ENCODE data around the gene RBM14.
"Not testable (repeated sequence)": the region's sequence is repeated elsewhere in the genome, so short reads cannot be mapped to it uniquely, and the experiment has no call there.

Gene RBM14

GRCh38 chr11:66593650-66594049 lies 22.8 kb upstream of the RBM14 start:
- intact Hi-C loops (cut with DNase I), result no loop called here
- no peak for DNase-seq

GRCh38 chr11:66595245-66595904 lies 21.1 kb upstream of the RBM14 start:
- DNase-seq, result peak in 16 of 42 donors; percentile 4 to 49 (median 20)
- intact Hi-C loops (cut with DNase I), result no loop called here

DNA sequence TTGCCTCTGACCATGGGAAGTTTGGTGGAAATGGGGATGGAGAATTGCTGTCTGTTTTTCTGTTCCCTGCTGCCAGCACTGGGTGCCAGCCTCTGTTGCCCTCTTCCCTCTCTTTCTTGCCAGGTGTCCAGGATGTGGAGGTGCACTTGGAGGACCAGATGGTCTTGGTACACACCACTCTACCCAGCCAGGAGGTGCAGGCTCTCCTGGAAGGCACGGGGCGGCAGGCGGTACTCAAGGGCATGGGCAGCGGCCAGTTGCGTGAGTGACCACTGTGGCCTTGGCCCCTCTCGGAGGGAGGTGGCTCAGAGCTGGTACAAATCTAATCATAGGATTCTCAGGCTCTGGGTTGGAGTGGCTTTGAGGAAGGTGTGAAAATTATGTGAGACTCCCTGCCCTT lies 17.4 kb upstream of the RBM14 start:
- DNase-seq, result no peak
- intact Hi-C loops (cut with DNase I), result no loop called here

- no peak for DNase-seq
- intact Hi-C loops (cut with DNase I), result no loop called here
Measured at GRCh38 chr11:66600219-66600618, 16.2 kb upstream of the RBM14 start.

DNA sequence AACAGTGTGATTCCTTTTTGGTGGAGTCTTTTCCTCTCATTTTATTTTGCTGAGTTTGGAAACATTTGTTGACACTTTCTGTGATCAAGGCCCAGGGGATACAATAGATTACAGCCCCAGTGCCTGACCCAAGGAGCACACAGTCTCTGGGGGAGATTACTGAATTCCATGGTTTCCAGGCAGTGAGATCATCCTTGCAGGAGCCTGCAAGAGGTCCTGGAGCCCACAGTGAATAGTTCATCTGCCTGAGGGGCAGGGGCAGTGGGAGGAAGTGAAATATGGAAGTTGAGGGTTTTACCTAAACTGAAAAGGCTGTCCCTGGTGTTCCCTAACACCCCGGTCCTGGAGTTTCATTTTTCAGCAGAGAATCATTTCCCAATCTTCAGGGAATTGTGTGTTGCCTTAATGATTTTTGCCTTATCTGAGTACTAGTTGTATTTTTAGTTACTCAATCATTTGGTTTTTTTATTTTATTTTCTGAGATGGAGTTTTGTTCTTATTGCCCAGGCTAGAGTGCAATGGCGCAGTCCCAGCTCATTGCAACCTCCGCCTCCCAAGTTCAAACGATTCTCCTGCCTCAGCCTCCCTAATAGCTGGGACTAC lies 15.7 kb upstream of the RBM14 start:
- no peak for DNase-seq
- intact Hi-C loops (cut with DNase I), result no loop called here

- DNase-seq, result no peak
- intact Hi-C loops (cut with DNase I), result no loop called here
Measured at GRCh38 chr11:66603072-66603471, 13.4 kb upstream of the RBM14 start.

DNA sequence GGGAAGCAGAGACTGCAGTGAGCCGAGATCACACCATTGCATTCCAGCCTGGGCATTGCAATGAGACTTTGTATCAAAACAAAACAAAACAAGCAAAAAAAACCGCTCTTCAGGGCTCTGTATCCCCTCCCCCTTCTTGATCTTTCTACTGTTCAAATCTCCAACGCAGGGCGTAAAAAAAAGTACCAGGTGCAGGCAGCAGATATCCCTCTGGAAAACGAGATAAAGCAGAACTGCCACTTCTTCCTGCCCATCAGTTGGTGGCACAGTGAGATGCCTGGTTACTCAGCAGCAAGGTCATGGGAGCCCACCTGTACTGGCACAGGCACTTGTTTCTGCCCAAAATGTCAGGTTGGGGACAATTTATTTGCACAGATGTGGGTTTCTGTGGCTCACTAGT lies 12.3 kb upstream of the RBM14 start:
- intact Hi-C loops (cut with DNase I), result no loop called here
- DNase-seq, result no peak

DNA sequence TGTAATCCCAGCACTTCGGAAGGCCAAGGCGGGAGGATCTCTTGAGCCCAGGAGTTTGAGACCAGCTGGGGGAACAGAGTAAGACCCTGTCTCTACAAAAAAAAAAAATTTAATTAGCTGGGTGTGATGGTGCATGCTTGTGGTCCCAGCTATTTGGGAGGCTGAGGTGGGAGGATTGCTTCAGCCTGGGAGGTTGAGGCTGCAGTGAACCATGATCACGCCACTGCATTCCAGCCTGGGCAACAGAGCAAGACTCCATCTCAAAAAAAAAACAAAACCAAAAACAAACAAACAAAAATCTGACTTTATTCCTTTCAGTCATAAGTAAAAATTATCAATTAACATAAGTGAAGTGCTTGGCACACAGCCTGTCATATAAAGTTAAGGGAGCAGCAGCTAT lies 9.8 kb upstream of the RBM14 start:
- intact Hi-C loops (cut with DNase I); DNase-seq: not testable (repeated sequence)

GRCh38 chr11:66607126-66607834 lies 9.2 kb upstream of the RBM14 start:
- DNase-seq, result peak in 37 of 42 donors; percentile 15 to 79 (median 44)
- intact Hi-C loops (cut with DNase I), result no loop called here

DNA sequence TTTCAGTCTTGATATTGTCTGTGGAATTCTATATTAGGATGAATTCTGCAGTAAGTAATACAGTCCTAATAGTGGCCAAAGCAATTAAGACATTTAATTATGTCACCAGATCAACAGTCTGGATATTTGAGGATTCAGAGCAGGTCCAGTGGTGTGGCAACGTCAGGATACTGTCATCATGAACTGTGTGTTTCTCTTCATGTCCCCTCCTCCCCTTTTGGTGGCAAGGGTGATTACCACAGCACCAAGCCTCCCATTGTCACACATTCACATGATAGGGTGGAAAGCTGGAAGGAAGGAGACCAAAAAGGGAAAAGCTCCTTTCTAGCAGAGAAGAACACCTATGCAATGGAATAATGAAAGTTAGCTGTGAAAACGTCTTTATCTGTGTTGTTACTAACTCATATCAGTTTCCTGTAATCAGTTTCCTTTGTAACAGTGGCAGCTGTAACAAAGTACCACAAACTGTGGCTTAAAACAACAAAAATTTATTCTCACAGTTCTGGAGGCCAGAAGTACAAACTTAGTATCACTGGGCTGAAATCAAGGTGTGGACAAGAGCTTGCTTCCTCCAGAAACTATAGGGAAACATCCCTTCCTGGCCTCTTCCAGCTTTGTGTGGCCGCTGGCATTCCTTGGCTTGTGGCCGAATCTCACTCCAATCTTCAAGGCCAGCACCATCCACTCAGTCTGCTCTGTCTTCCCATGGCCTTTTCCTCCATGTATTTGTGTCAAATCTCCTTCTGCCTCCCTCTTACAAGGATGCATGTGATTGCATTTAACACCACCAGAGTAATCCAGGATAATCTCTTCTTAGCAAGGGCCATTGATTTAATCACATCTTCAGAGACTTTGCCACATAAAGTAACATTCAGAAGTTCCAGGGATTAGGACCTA lies 6.5 kb upstream of the RBM14 start:
- no peak for DNase-seq
- intact Hi-C loops (cut with DNase I), result no loop called here

DNA sequence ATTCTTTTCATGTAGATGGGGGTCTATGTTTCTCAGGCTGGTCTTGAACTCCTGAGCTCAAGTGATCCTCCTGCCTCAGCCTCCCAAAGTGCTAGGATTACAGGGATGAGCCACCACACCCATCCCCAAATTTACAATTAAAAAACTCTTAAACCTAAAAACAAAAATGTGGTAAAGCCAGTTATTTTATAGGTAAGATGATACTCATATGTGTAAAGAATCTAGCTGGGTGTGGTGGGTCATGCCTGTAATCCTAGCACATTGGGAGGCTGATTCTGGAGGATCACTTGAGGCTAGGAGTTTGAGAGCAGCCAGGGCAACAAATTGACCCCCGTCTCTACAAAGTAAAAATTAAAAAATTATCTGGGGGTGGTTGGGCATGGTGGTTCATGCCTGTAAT lies 4.0 kb upstream of the RBM14 start:
- no peak for DNase-seq
- intact Hi-C loops (cut with DNase I), result no loop called here

DNA sequence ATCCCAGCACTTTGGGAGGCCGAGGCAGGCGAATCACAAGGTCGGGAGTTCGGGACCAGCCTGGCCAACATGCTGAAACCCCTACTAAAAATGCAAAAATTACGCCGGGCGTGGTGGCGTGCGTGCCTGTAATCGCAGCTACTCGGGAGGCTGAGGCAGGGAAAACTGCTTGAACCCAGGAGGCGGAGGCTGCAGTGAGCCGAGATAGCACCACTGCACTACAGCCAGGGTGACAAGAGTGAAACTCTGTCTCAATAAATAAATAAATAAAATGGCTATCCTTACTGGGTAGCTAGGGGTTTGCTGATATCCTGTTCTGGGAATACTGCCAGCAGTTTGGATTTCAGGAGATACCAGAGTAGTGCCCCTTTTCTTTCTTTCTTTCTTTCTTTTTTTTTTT lies 2.4 kb upstream of the RBM14 start:
- no peak for DNase-seq
- intact Hi-C loops (cut with DNase I), result no loop called here

DNA sequence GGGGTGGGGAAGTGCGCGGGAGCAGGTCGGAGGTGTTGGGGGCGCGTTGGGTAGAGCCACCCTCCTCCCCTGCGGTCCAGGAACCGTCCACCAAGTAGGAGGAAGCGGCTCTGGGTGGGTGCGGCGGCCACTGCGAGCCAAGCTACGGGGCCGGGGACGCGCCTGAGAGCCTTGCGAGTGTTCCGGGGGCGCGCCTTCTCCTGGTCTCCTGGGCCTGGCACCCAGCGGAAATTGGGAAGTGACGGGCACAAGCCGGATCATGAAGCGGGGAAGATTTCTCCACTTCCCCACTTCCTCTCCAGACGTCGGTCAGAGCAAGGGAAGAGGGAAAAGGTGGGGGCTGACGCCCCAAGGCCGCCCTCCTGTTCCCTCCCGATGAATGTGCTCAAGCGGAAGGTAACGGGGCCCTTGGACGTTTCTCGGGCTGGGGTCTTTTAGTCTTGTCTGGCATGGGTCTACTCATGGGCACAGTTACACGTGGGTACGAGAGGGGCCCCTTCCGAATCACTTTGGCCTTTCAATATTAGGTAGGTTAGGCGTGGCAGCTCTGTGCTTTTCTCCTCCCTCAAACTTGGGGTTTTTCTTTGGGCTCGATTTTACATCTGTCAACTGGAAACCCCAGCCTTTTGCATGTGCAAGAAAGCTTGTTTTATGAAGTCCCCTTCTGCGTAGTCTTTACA lies 865 bp downstream of the RBM14 start:
- intact Hi-C loops (cut with DNase I), result loop anchor here (2.0 kb wide), 1 partner anchor 22 kb away; the partner anchor contains the start of gene RBM4
- DNase-seq, result peak in 4 of 42 donors; percentile 30 to 59 (median 45)

DNA sequence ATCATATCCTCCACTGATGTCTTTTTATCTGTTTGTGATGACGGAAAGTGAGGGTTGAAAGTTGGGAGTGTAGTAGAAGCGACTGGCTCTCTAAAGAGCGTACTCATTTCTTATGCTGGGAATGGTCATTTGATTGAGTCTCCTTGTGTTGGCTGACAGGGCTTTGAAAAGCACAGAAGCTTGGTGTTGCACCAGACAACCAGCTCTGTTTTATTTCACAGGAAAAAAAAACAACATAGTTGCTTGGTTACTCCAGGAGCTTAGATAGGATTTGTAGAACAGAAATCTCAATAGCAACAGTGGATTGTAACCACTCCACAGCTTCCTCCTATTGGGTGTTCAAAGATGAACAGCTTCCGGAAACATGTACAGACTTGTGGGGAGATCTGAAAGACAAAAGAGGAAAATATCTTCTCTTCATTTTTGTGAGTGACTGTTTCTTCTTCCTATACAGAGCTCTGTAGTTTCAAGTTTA lies 2.7 kb downstream of the RBM14 start:
- no peak for DNase-seq
- intact Hi-C loops (cut with DNase I), result no loop called here

- intact Hi-C loops (cut with DNase I), result no loop called here
- DNase-seq, result no peak
Measured at GRCh38 chr11:66624450-66624849, 8.0 kb downstream of the RBM14 start.

DNA sequence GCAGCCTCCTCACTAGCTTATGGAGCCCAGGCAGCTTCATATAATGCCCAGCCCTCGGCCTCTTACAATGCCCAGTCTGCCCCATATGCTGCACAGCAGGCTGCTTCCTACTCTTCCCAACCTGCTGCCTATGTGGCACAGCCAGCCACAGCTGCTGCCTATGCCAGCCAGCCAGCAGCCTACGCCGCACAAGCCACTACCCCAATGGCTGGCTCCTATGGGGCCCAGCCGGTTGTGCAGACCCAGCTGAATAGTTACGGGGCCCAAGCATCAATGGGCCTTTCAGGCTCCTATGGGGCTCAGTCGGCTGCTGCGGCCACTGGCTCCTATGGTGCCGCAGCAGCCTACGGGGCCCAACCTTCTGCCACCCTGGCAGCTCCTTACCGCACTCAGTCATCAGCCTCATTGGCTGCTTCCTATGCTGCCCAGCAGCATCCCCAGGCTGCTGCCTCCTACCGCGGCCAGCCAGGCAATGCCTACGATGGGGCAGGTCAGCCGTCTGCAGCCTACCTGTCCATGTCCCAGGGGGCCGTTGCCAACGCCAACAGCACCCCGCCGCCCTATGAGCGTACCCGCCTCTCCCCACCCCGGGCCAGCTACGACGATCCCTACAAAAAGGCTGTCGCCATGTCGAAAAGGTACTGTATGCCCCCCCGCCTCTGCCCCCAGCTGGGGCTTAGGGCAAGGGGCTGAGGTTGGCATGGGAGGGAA lies 8.8 kb downstream of the RBM14 start:
- intact Hi-C loops (cut with DNase I), result no loop called here
- no peak for DNase-seq

GRCh38 chr11:66625752-66626149 lies 9.3 kb downstream of the RBM14 start:
- intact Hi-C loops (cut with DNase I), result no loop called here
- DNase-seq, result no peak

DNA sequence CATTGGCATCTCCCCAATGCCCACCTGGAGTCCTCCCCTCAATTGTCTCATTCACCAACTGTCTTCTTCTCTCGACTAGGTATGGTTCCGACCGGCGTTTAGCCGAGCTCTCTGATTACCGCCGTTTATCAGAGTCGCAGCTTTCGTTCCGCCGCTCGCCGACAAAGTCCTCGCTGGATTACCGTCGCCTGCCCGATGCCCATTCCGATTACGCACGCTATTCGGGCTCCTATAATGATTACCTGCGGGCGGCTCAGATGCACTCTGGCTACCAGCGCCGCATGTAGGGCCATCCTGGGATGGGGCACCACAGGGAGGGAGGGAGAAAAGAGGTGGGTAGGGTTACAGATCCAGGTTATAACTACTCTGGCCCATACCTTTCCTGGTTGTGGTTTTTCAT lies 10.0 kb downstream of the RBM14 start:
- intact Hi-C loops (cut with DNase I), result no loop called here
- DNase-seq, result no peak

Measured in head of caudate nucleus (tissue), 42 donors.